Fibroblast of skin of scalp (primary cell): ENCODE data around the gene GOLPH3L.
"Not testable (repeated sequence)": the region's sequence is repeated elsewhere in the genome, so short reads cannot be mapped to it uniquely, and the experiment has no call there.

Source experiments
- DNase-seq: peaks from one replicate; pipeline ENCODE4 v3.0.0-alpha.2; 2013

The GOLPH3L gene

DNA sequence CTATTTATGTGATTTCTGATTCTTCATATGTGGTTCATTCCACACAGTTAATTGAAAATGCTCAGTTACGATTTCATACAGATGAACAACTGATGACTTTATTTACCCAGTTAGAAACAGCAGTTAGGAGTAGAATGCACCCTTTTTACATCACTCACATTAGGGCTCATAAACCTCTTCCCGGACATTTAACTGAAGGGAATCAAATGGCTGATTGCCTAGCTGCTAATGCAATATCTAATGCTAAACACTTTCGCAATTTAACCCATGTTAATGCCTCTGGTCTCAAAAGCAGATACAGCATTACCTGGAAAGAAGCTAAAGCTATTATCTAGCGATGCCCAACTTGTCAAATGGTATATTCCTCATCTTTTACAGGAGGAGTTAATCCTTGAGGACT is 39.9 kb downstream of the GOLPH3L start:
- not testable (repeated sequence) for DNase-seq

DNA sequence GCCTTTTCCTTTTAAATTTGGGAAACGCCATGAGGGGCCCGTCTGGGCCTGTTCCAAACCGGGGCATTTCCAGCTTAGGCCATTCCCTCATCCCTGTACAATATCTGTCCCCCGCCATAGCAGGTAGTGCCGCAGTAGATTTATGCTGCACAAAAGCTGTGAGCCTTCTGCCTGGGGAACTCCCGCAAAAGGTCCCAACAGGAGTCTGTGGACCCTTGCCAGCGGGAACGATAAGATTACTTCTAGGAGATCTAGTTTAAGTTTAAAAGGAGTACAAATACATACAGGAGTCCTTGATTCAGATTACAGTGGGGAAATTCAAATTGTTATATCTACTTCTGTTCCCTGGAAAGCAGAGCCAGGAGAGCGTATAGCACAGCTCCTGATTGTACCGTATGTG is 42.3 kb downstream of the GOLPH3L start:
- DNase-seq = not testable (repeated sequence)

DNA sequence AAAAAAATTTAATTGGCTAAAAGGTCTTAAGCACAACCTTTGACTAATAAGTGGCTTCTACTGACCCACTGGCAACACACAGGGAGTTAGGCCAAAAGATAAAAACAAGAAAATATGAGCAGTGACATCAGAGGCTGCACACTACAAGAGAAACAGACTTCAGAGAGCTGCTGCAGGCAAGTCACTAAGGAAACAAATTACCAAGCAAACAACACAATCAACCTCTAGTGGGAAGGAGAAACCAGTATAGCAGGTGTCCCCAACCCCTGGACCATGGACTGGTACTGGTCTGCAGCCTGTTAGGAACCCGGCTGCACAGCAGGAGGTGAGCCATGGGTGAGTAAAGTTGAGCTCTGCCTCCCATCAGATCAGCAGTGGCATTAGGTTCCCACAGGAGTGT is 46.8 kb downstream of the GOLPH3L start:
- DNase-seq = no peak

DNA sequence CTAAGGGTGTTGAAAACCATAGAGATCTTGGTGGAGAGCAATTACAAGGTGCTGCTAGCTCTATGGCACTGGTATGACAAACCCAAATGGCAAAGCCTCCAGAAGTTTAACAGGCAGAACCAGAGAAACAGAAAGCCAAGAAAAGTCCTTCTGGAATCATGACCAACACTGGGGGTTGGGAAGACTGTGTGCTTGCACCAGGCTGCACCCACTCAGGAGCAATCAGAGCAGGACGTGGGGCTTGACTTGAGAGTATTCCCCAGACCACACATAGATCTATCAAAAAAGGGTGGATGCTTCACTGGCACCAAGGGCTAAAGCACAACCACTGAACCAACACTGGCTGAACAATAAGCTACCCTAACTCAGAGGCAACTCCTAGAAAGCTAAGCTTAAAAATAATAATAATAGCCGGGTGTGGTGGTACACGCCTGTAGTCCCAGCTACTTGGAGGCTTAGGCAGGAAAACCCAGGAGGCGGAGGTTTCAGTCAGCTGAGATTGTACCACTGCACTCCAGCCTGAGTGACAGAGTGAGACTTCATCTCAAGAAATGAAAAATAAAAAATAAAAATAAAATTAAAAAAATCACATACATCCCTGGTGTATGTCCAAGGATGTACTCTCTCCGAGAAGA is 47.4 kb downstream of the GOLPH3L start:
- DNase-seq = no peak

DNA sequence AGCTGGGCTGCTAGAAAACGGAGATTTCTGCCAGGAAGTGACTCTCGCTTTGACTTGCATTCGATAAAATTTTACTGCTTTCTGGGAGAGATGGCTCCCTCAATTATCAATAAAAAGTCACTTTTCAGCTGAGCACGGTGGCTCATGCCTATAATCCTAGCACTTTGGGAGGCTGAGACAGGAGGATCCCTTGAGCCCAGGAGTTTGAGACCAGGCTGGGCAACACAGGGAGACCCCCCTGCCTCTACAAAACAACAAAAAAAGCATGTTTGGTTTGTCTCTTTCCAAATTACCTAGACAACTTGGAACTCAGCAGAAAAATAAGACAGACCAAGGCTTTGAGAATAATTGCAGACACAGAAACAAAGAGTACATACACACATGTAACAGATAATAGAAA is 54.7 kb downstream of the GOLPH3L start:
- DNase-seq = no peak

DNA sequence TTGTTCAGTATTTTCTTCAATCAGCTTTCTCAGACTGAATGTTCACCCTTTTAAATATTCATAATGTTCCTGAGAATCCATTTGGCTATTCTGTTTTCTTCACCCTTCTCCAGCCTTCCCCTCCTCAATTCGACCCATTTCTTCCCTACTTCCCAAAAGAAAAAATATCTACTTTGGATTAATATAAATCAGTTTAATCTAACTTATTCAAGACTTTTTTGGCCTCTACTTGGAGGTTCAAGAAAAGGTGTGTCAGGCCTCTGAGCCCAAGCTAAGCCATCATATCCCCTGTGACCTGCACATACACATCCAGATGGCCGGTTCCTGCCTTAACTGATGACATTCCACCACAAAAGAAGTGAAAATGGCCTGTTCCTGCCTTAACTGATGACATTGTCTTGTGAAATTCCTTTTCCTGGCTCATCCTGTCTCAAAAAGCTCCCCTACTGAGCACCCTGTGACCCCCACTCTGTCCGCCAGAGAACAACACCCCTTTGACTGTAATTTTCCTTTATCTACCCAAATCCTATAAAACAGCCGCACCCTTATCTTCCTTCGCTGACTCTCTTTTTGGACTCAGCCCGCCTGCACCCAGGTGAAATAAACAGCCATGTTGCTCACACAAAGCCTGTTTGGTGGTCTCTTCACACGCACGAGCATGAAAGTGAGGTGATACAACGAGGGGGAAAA is 55.7 kb downstream of the GOLPH3L start:
- DNase-seq = not testable (repeated sequence)

DNA sequence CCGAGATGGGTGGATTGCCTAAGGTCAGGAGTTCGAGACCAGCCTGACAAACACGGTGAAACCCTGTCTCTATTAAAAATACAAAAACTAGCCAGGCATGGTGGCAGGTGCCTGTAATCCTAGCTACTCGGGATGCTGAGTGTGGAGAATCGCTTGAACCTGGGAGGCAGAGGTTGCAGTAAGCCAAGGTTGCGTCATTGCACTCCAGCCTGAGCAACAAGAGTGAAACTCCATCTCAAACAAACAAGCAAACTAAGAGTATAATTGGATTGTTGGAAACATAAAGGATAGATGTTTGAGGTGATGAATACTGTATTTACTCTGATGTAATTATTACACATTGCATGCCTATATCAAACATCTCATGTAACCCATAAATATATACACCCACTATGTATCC is 58.5 kb downstream of the GOLPH3L start:
- not testable (repeated sequence) for DNase-seq

DNA sequence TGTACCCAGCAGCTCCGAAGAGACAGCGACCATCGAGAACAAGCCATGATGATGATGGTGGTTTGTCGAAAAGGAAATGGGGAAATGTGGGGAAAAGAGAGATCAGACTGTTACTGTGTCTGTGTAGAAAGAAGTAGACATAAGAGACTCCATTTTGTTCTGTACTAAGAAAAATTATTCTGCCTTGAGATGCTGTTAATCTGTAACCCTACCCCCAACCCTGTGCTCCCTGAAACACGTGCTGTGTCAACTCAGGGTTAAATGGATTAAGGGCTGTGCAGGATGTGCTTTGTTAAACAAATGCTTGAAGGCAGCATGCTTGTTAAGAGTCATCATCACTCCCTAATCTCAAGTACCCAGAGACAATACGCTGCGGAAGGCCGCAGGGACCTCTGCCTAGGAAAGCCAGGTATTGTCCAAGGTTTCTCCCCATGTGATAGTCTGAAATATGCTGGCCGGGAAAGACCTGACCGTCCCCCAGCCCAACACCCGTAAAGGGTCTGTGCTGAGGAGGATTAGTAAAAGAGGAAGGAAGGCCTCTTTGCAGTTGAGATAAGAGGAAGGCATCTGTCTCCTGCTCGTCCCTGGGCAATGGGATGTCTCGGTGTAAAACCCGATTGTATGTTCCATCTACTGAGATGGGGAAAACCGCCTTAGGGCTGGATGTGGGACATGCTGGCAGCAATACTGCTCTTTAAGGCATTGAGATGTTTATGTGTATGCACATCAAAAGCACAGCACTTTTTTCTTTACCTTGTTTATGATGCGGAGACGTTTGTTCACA is 61.9 kb downstream of the GOLPH3L start:
- not testable (repeated sequence) for DNase-seq

DNA sequence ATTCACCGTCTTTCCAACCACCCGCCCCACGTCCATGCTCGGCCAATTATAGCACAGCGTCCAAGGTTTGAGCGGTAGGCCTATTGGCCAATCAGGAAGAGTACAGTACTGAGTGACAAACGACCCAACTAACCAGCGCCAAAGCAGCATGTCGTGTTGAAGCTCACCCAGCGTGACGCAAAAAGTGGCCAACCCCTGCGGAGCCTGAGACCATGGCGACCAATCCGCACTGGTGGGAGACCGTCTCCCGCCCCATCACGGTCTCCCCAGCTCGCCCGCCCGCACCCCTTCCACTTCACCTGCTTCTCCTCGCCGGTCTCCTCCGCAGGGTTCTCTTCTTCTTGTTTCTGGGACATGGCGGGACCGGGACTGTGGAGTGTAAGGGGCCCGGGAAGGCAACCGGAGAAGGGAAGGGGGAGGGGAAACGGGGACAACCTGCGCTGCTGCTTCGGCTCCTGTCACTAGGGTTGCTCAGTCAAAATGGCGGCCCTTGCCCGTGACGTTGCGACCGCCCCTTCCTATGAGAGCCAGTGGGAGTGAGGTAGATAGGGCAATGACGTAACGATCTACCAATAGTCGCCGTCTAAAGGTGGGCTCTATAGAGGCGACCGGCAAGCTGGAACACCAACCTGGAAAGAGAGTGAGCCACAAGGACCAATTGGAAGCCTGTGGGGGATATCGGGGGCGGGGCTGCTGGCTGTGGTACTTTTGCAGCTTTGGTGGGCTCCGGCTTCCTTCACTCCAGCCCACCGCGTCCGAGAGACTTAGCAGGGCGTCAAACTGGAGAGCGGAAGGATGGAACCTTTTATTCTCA is 67.6 kb downstream of the GOLPH3L start, which contains the start of gene ENSA:
ENSA (minus strand) TSS at position 498 of the 814 bp plus-strand sequence; CDS start at position 356, 142 bp downstream.
- peak; percentile 100 for DNase-seq

DNA sequence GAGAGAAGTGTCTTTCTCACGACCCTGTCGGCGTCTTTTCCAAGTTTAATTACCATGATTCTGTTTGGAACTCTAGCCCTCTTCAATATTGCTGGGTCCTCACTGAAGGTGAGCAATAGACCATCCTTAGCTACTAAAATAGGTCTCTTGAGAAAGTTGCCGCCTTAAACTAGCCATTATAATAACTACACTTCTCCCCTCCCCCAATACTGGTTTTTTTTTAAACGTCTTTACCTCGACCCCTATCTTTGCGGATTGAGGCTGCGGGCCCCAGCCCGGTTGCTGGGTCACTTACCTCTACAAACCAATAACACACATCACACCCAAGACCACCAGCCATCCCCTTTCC is 68.2 kb downstream of the GOLPH3L start:
- DNase-seq = no peak

DNA sequence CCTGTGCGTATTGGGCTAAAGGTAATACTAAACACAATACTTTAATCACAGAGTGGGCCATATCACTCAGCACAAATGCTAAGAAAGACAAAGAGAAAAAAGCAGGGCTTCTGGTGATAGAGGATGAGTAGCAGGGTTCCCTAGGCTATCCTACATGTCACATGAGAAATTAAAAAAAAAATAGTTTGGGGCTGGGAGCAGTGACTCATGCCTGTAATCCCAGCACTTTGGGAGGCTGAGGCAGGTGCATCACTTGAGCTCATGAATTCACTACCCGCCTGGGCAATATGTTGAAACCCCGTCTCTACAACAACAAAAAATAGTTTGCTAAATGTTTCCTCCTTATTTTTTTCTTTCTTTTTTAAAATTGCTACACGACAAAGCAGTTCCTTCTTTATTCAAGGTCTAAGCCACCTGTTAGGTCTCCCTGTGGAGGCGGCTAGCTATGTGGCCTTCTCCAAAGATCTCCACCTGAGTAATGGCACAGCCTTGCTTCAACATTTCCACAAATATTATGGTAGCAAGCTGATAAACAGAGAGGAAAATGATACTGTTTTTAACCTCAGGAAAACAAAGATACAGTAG is 69.0 kb downstream of the GOLPH3L start:
- no peak for DNase-seq

DNA sequence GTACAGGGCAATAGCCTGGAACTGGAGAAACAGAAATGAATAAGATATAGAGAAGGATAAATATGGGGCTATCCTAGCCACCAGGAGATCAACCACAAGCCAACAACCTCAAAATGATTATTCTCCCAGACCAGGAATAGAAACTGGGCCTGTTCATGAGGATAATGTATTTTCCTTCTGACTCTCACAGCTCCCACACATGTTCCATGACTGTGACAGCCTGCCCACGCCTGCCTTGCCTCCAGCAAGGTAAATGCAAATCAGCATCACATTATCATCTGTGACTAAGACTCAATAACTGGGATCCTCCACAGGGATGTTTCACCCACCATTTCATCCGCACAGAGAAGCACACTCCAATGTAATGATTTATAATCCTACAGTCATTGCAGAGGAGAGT is 70.8 kb downstream of the GOLPH3L start:
- no peak for DNase-seq

DNA sequence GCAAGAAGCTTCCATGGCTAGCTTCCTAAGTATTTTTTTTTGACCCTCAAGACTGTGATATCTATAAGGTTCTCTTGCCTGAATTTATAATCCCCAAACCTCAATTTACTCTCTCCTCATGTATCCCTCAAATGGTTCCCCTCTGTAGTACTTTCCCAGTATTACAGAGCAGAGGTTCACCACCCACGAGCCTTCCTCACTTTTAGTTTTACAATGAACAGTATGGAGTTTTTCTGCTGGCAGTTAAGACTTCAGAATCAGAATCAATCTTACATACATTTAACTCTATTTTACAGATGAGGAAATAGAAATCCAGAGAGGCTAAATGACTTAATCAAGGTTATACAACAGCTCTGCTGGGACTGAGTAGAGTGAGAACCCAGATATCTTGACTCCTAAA is 72.4 kb downstream of the GOLPH3L start:
- DNase-seq = not testable (repeated sequence)

DNA sequence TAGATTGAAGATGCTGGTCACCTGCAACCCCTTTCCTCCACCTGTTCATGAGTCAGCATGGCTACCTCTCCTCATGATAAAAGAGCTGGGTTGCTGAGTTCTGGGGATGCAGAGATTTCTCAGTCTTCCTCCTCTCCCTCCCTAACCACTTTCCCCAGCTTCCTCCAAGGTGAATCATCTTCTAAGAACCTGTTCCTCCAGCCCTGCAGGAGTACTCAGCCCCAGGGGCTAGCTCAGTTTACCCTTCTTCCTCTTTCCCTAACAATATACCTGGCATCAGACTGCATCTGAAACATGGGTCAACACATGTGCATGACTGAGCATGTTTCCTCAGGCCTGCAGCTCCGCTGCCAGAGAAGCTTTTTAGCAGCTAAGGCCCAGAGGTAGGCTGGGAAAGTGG is 72.8 kb downstream of the GOLPH3L start:
- not testable (repeated sequence) for DNase-seq

DNA sequence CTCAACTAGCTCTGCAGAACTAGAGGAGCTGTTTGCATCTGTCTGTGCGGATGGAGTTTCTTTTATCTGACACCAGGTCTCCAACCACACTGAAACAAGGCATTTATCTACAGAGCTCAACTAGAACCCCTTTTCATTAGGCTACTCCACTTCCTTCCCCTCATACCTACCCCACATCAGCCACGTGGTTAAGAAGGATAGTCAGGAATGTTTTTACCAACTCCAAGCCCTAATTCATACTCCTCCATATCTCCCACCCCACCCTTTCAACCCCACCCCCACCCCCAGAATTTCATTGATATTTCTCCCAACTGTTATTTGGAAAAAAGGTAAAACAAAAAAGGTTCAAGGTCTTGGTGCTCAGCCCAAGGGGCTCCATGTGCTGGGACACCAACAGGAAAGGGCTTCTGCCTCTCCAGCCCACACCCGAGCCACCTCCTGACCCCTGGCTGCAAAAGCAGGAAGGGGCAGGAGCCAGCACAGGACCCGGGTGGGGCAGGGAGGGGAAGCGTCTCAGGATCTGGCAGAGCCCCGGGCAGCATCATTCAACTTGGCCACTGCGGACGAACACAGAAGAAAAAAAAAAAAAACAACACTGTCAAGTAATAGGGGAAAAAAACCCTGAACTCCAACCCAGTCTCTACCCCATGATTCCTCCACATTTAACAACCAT is 74.5 kb downstream of the GOLPH3L start:
- DNase-seq = no peak

DNA sequence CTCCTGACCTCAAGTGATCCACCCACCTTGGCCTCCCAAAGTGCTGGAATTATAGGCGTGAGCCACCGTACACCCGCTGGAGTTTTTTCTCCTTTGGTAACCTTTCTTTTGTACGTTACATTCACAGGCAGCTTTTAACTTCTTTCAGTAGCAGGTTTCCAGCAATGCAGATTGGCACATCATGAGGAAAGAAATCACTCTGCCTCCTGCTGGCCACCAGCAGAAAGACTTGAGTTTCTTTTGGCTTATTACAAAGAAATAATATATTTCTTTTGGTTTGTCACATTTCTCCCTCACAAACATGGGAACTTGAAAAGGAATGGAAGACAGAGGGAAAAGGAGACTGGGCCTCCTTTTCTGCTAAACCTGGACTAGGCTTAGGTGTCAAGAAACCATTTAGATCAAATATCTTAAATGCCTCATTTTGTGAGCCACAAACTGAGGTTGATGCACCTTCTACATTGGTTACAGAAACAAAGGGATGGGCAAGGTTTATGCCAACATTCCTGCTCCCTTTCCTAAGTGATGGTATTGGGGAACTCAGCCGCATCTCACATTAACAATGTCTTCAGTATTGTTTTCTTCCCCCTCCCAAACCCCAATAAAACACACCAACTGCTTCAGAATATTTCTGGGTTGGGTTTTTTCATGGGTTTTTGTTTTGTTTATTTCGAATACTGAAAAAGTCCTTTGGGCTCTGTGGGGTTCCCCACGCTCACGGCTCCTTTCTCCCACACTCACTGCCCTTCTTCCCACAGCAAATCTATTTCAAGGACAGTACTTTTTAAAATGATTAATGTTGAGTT is 75.3 kb downstream of the GOLPH3L start:
- DNase-seq = peak; percentile 61

DNA sequence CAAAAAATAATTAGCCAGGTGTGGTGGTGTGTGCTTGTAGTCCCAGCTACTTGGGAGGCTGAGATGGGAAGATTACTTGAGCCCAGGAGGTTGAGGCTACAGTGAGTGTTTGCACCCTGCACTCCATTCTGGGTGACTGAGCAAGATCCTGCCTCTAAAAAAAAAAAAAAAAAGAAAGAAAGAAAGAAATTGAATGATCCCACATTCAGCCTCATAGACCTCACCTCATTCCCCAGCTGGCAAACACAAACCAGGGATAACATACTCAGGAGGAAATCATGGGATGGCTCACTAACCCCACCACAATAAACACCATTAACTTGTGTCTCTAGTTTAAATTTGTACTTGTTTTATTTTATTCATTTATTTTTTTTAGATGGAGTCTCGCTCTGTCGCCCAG is 76.0 kb downstream of the GOLPH3L start:
- no peak for DNase-seq

DNA sequence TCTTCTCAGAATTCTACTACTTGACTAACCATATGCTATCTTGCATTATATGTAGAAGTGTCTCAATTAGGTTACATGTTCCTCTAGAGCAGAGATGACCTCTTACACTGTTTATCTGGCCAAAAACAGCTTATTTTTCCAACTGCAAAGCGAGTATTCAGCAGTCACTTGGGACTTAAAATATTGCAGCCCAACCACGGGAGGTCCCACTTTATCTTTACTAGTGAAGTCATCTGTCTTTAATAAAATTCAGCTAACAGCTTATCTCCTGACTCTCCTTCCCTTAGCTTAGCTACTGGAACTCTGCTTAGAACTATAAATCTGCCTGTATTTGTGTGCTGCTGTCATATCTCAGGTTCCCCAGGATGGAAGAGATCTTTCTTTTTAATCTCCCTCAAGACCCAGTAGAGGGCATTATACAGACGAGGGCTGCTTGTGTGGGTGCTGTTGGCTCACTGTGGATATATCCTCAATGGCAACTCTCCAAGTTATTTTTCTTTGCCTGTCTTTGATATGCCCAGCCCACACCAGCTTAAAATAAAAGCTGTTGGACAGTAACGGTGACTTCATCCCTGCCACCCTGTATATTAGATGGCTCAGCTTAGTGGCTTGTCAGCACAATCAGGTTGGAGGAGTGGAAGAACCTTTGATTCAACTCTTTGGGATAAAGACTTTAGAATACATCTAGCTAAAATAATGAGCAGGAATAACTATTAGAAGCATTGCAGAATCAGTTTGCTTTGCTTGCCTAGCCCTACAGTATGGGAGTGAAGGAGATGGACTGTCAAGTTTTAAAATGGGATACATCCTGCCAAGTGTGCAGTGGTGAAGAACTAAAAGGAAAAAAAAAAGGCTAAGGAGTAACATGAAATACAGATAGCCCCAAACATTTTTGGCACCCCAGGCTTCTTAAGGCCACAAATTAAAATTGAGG is 77.1 kb downstream of the GOLPH3L start:
- peak; percentile 79 for DNase-seq

DNA sequence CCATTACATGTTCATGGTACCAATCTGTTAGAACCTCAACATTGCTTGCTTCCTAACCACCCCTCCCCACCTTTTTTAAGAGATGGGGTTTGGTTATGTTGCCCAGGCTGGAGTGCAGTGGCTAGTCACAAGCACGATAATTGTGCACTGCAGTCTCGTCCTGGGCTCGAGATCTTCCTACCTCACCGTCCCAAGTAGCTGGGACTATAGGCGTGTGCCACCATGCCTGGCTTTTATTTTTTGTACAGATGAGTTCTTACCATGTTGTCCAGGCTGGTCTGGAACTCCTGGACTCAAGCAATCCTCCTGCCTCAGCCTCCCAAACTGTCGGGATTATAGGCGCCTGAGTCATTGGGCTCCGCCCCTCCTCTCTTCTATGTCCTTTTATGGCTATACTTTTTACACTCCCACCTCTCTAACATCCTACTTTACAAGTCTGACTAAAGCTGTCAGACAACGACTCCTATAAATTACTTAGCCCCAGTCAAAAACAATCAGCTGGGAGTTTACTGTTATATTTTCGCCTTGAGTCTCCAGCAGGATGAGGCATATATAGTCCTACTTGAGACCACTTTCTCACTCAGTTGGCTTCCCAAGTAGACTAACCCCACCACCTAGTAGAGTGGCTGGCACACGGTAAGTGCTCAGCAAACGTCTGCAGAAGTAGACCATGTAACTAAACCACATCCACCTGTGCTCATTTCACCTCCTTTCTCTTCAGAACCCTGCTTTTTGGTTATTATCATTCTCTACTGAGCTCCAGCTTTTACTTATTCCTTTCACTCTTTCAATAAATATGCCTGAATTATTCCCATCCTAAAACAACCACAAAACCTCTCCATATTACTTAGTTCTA is 81.4 kb downstream of the GOLPH3L start:
- DNase-seq = no peak
